Cardiac muscle cell (in vitro differentiated cells and primary cell): Measurements from ENCODE around the gene GPR87. TPM values are rescaled to one million over a fixed set of nuclear protein-coding genes. Genes with fewer than 3 reads are reported as not detected.

Source experiments
- DNase-seq, 2 donors: peaks; one replicate each; pipeline versions ENCODE4 v3.0.0 to v3.0.0-alpha.2; 2010 to 2017; ENCODE audit warnings: low read depth in 1 of 2, low spot score in 1 of 2
- H3K27ac ChIP-seq: fragments of 200-600 bp; sonication (generic); 2 replicates; pipeline ENCODE4 v1.5.1; 2016
- H3K27me3 ChIP-seq: fragments of 200-600 bp; sonication (generic); 2 replicates; pipeline ENCODE4 v1.6.0; 2016; ENCODE audit warnings: control low read depth
- H3K36me3 ChIP-seq: fragments of 200-600 bp; sonication (generic); 2 replicates; pipeline ENCODE4 v1.5.1; 2016; ENCODE audit warnings: control low read depth
- H3K4me1 ChIP-seq: fragments of 200-600 bp; sonication (generic); 2 replicates; pipeline ENCODE4 v1.8.1; 2017; ENCODE audit warnings: low read depth, mild to moderate bottlenecking, mixed run types
- H3K4me3 ChIP-seq: fragments of 200-600 bp; sonication (generic); 2 replicates; pipeline ENCODE4 v1.5.1; 2016; ENCODE audit warnings: mild to moderate bottlenecking
- H3K9me3 ChIP-seq: fragments of 200-600 bp; sonication (generic); 2 replicates; pipeline ENCODE4 v1.5.1; 2017; ENCODE audit warnings: low read depth, mild to moderate bottlenecking, control low read depth
- polyA plus RNA-seq: library from polyadenylated mRNA; unstranded; fragments of >200 nt; fragmentation: Nextera tagmentation; extraction: Ambion mirVana; gene quantifications from 2 replicates; pipeline ENCODE4 v1.2.1, GENCODE V29; 2016
- total RNA-seq: library from RNA; depleted of rRNA; stranded (reverse); fragments of >200 nt; gene quantifications from 2 replicates; pipeline ENCODE4 v1.2.3, GENCODE V29; 2016
- TF ChIP-seq, protein P1 (sequence below): IDR thresholded peaks from 2 replicates; pipeline ENCODE4 v1.5.1; 2012; ENCODE audit warnings: low read depth, mild to moderate bottlenecking, low read length

GPR87 gene
- total and polyA plus RNA-seq, 2 experiments from 2014 or later, result not detected

GRCh38 chr3:151293127-151293526, 23.5 kb downstream of the GPR87 start:
- TF ChIP-seq, protein P1, sequence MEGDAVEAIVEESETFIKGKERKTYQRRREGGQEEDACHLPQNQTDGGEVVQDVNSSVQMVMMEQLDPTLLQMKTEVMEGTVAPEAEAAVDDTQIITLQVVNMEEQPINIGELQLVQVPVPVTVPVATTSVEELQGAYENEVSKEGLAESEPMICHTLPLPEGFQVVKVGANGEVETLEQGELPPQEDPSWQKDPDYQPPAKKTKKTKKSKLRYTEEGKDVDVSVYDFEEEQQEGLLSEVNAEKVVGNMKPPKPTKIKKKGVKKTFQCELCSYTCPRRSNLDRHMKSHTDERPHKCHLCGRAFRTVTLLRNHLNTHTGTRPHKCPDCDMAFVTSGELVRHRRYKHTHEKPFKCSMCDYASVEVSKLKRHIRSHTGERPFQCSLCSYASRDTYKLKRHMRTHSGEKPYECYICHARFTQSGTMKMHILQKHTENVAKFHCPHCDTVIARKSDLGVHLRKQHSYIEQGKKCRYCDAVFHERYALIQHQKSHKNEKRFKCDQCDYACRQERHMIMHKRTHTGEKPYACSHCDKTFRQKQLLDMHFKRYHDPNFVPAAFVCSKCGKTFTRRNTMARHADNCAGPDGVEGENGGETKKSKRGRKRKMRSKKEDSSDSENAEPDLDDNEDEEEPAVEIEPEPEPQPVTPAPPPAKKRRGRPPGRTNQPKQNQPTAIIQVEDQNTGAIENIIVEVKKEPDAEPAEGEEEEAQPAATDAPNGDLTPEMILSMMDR, result no peak
- Histone ChIP-seq H3K27ac (no peak overlapping the region), H3K4me3 (no peak overlapping the region), H3K36me3 (no peaks in the 10 kb centered on the region), H3K9me3 (no peaks in the 10 kb centered on the region), H3K4me1 (no peaks in the 10 kb centered on the region), H3K27me3 (no peaks in the 10 kb centered on the region)
- DNase-seq, result no peak

- Histone ChIP-seq H3K4me1 (no peaks in the 10 kb centered on the region), H3K27ac (no peak overlapping the region), H3K4me3 (no peak overlapping the region), H3K27me3 (no peaks in the 10 kb centered on the region), H3K9me3 (no peaks in the 10 kb centered on the region), H3K36me3 (no peaks in the 10 kb centered on the region)
- peak in 1 of 2 donors; percentile 67 for DNase-seq
- TF ChIP-seq, protein P1, result peak; percentile 49
These were observed 25.9 kb downstream of the GPR87 start for GRCh38 chr3:151290673-151291072.

GRCh38 chr3:151289445-151289844, 27.2 kb downstream of the GPR87 start:
- Histone ChIP-seq H3K4me1 (no peaks in the 10 kb centered on the region), H3K36me3 (no peaks in the 10 kb centered on the region), H3K27ac (no peak overlapping the region), H3K27me3 (no peaks in the 10 kb centered on the region), H3K4me3 (no peak overlapping the region), H3K9me3 (no peaks in the 10 kb centered on the region)
- no peak for DNase-seq
- TF ChIP-seq, protein P1, result no peak

DNA sequence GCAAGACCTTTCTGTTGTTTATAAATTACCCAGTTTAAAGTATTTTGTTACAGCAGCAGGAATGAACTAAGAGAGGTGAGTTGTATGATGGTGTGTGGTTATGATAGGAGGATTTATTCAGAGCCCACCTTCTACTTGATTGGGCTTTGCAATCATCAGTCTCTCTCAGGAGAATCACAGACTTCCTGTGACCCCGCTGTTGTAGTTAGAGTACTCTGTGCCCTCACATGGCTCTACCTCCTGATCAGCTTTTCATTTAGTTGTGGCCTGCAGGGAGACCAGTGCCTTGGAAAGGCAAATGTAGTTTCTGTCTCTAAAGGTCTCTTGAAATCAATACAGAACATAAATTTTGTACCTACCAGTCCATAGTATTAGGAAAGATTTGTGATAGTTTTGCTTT, 30.7 kb downstream of the GPR87 start:
- TF ChIP-seq, protein P1, result no peak
- Histone ChIP-seq H3K27me3 (no peaks in the 10 kb centered on the region), H3K9me3 (no peaks in the 10 kb centered on the region), H3K36me3 (no peaks in the 10 kb centered on the region), H3K4me3 (no peak overlapping the region), H3K27ac (no peak overlapping the region), H3K4me1 (peaks cover 7% of the 10 kb centered on the region)
- no peak for DNase-seq

- H3K4me3 ChIP-seq, result no peak overlapping the region
- no peaks in the 10 kb centered on the region for H3K9me3 ChIP-seq
- no peak overlapping the region for H3K27ac ChIP-seq
- TF ChIP-seq, protein P1, result no peak
- peaks cover 7% of the 10 kb centered on the region for H3K4me1 ChIP-seq
- DNase-seq, result peak in 1 of 2 donors; percentile 86
- H3K27me3 ChIP-seq, result no peaks in the 10 kb centered on the region
- H3K36me3 ChIP-seq, result no peaks in the 10 kb centered on the region
These were observed 32.6 kb downstream of the GPR87 start for GRCh38 chr3:151283907-151284461.
